ENCODE results near the gene MAML2.

Gene MAML2

DNA sequence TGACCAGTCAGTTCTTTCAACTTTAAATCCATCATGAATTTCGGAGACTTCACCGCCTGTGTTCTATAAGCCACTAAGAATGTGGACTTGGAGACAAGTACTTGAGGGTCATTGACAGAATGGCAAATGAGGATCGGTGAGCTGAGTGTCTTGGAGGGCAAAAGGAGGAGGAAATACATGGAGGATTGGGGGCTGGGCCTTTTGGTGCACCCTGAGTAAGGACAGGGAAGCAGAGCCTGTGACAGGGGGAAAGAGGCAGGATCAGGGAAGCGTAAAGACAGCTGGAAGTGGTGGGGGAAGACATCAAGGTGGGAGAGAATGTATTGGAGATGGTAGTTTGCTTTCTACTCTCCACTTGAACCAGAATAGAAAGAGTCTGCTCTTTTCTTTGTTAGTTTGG, 348.7 kb downstream of the MAML2 start:
- no peak for DNase-seq

DNA sequence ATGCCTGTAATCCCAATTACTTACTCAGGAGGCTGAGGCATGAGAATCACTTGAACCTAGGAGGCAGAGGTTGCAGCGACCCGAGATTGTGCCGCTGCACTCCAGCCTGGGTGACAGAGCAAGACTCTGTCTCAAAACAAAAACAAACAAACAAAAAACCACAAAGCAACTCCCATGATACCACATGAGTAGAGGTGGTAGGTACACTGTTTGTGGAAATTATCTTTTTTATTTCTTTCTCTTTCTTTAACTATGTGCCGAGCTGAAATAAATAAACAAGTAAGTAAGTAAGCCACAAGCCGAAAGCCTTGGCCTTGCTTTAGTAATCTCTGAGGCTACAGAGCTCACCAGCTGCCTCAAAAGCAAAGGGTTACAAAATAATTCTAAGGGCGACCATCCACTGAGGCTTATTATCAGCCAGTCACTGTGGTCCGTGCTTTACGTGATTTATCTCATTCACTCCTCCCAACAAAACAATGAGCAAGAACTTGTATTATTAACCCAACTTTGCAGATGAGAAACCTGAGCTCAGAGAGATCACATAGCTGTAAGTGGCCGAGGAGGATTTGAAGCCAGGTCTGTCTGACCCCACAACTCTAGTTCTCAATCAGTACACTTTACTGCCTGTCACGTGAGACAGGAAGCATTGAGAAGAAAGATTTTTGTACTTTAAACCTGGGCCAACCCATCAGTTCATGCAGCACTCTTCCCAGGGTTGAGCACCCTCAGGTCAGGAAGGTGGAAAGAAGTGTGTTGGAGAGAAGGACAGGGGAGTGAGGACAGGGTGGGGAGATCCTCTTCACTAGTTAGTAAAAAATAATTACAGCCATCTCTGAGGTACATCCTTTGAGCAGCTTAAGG, 349.3 kb downstream of the MAML2 start:
- DNase-seq = no peak

DNA sequence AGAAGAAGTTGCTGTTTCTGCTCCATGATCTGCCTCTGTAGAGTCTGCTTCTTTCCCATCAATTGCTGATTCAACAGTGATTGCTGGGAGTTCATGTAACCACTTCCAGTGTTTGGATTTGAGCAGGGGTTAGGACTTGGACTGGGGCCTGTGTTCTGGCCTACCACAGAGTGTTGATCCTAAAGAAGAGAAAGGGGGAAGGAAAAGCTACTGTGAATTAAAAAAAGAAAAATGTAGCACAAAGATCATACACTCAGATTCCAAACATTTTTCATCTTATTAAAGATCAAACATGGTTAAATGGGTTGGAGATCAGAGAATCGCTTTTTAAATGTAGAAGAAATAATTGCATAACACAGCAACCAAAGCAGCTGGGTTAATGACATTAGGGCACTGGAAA, 351.4 kb downstream of the MAML2 start:
- DNase-seq = no peak

DNA sequence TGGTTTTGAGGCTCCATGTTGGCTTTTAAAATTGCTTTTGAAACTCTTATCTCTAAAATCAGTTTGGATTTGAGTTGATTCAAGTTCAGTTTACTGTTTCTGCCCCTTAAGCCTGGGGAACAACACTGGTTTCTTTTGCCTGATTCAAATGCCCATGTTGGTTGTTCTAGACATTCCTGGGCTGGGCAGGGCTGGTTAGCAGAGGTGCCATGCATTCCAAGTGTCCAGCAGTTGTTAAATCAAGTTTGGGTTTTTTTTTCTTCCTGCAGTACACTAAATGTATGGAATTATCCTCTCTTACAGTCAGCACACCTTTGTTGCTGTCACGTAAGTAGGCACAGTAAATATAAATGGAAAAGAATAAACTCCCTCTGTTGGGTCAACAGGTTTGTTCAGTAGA, 351.9 kb downstream of the MAML2 start:
- no peak for DNase-seq

GRCh38 chr11:95989780-95990179, 353.2 kb downstream of the MAML2 start:
- DNase-seq = no peak

DNA sequence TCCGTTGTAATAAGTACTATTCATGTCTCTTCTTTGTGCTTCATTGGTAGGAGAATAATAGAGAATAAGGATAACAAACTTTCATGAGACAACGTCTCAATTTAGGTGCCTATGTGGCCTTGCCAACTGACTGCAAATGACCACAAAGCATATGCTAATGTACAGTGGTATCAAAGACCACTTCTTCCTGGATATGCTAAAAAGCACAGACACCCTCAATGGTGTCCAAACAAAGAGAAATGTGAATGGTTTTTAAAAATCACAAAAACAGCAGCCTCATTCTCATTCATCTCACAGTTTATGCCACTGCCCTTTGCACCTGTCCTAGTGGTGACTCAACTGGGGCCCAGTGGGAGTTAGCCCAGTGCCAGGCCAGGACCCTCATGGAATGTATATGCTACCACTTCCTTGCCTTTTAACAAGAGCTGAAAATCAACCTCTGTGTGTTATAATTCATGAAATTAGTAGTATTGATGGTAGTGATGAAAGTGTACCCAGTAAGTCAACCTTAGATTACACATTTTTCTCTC, 353.9 kb downstream of the MAML2 start:
- DNase-seq = no peak

GRCh38 chr11:95985174-95985808, 357.7 kb downstream of the MAML2 start:
- no peak for DNase-seq

- DNase-seq = no peak
These were observed 358.9 kb downstream of the MAML2 start for GRCh38 chr11:95984072-95984471.

GRCh38 chr11:95977534-95978174, 365.3 kb downstream of the MAML2 start:
- DNase-seq = no peak

GRCh38 chr11:95976550-95976949, 366.4 kb downstream of the MAML2 start:
- DNase-seq = no peak

- no peak for DNase-seq
These were observed 367.7 kb downstream of the MAML2 start for GRCh38 chr11:95975343-95975742.

- DNase-seq = no peak
These were observed 370.9 kb downstream of the MAML2 start for GRCh38 chr11:95972060-95972459.

DNA sequence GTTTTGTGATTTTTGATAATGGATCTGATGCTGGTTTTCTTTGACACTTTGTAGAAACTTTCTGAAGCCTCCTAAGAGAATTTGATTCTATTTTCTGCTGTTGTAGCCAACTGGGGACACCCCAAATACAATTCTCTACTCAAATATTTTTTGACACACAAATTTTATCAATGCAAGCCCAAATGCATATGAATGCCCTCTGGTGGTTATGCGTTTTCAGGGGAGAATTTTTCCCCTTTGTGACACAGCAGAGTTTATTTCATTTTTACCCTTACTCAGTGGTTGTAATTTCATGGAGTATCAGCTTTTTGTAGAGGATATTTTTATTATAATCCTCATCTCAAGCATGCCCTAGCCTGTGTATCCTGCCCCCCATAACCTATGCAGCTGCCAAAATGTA, 374.4 kb downstream of the MAML2 start:
- DNase-seq = no peak

GRCh38 chr11:95964281-95964680, 378.7 kb downstream of the MAML2 start:
- no peak for DNase-seq

GRCh38 chr11:95961758-95962157, 381.2 kb downstream of the MAML2 start:
- no peak for DNase-seq

DNA sequence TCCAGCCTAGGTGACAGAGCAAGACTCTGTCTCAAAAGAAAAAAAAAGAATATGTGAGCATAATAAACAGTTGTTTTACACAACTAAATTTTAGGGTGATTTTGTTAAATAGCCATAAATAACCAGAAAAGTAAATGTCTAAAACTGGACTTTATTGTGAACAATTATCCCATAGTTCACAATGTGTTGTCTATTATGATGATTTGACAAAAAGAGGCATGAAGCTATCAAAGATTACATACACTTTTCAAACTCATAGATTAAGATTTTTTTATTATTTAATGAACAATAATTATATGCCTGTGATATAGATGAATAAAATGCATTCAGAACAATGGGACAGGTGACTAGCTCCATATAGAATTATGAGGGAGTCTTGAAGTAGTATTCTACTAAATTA, 392.1 kb downstream of the MAML2 start:
- no peak for DNase-seq

DNA sequence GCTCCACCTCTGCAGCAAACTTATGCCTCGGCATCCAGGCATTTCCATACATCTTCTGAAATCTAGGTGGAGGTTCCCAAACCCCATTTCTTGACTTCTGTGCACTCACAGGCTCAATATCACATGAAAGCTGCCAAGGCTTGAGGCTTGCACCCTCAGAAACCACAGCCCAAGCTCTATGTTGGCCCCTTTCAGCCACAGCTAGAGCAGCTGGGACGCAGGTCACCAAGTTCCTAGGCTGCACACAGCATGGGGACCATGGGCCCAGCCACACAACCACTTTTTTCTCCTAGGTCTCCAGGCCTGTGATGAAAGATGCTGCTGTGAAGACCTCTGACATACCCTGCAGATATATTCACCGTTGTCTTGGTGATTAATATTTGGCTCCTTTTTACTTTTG, 394.4 kb downstream of the MAML2 start:
- no peak for DNase-seq

DNA sequence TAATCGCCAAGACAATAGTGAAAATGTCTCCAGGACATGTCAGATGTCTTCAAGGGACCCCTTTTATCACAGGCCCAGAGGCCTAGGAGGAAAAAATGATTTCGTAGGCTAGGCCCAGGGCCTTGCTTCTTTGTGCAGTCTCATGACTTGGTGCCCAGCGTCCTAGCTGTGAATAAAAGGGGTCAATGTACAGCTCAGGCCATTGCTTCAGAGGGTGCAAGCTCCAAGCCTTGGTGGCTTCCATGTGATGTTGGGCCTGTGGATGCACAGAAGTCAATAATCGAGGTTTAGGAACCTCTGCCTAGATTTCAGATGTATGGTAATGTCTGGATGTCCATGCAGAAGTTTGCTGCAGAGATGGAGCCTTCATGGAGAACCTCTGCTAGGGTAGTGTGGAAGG, 398.4 kb downstream of the MAML2 start:
- DNase-seq = no peak

- no peak for DNase-seq
These were observed 399.4 kb downstream of the MAML2 start for GRCh38 chr11:95943546-95943945.

- no peak for DNase-seq
These were observed 403.9 kb downstream of the MAML2 start for GRCh38 chr11:95939091-95939490.

- no peak for DNase-seq
These were observed 405.6 kb downstream of the MAML2 start for GRCh38 chr11:95937358-95937757.

DNA sequence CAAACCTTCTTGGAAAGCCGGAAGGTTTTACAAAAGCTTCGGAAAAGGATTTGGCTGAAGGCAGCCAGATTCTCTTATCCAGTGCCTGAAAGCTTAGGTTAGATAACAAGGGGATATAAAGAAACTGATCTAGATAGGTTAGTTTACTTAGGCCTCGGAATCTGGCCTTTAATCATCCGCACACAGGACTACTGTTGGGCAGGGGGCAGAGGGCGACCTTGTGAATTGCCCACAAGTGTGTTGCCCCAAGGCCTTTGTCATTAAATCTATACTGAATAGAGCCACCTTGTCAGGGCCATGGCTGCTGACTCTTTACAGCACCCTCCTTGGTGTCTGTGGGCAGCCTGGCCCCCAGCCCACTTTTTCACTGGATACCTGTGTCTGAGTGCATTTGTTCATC, 409.4 kb downstream of the MAML2 start:
- no peak for DNase-seq

GRCh38 chr11:95931916-95932315, 411.1 kb downstream of the MAML2 start:
- no peak for DNase-seq

DNA sequence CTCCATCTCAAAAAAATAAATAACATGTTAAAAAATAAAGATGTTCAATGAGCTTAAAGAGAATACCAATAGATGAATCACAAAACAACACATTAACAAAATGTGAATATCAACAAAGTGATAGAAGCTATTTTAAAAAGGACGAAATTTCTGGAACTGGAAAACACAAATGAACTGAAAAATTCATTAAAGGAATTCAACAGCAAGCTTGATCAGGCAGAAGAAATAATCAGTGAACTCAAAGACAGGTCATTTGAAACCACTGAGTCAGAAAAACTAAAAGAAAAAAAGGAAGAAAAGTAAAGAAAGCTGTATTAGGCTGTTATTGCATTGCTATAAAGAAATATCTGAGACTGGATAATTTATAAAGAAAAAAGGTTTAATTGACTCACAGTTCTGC, 412.0 kb downstream of the MAML2 start:
- no peak for DNase-seq

All from CD4-positive, alpha-beta T cell treated with Interleukin-1 beta for 1 hour (primary cell).